Thyroid gland (tissue), 4 donors: ENCODE data around the gene ACAP3.

Experiments used
- CTCF ChIP-seq, 6 experiments: fragments of 200-600 bp in 3 of 6; fragments of 450-650 bp in 3 of 6; sonication (generic) in 3 of 6; IDR thresholded peaks; one replicate each; pipeline ENCODE4 v1.5.1; 2016 to 2019; ENCODE audit warnings: antibody characterized with exemption in 6 of 6, mild to moderate bottlenecking in 2 of 6, inconsistent platforms in 1 of 6, moderate library complexity in 1 of 6
- POLR2A ChIP-seq, 2 donors: fragments of 450-650 bp; IDR thresholded peaks; one replicate each; pipeline ENCODE4 v1.6.1; 2017; ENCODE audit warnings: antibody characterized with exemption in 2 of 2, mild to moderate bottlenecking in 2 of 2, moderate library complexity in 1 of 2

DNA sequence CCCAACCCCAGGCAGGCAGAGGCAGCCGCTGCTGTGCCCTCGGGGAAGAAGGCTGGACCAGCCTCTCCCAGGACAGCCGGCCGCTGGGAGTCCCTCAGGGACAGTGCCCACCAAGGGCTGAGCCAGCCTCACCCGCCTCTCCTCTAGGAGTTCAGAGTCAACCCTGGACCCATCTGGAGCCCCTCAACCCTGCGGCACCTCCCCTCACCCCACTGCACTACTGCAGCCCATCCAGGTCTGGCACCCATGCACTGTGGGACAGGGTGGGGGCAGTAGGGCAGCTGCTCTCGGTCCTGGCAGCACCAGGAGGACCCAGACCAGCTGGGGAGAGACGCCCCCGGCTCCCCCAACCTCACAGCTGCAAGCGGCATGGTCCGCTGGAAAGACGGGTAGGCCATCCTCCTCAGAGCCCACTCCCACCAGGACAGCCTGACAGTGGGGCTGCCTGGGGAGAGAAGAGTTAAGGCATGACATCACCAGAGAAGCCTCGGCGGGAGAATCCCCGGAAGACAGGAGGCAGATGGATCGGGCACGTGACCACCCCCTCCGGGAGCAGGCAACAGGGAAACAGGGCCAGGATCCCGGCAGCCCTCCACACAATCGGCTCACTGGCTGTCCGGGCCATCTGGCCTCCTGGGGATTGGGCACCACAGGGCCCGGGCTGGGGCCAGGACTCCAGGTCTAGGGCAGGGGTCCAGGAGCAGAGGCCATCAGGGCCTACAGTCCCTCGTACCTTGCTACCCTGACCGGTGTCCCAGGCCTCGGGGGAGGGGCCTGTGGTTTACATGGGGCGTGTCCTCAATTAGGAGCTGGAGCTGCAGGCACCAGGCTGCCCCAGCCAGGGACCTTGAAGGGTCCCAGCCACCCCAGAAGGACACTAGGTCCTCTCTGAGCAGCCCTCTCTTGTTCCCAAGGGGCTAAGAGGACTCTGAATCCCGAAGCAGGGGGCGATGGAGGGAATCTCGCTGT, 3.1 kb downstream of the ACAP3 start:
- TF ChIP-seq CTCF (IDR thresholded peaks at IDR 0.05) (no peak), POLR2A (IDR thresholded peaks at IDR 0.05) (no peak)
